ENCODE results near the gene PPA2.

GRCh38 chr4:105462576-105462975 is 11.3 kb downstream of the PPA2 start:
- TF ChIP-seq FOXK2 (IDR thresholded peaks at IDR 0.05) (no peak), SP1 (IDR thresholded peaks at IDR 0.05) (no peak), HDGF (IDR thresholded peaks at IDR 0.05; ENCODE audit: borderline replicate concordance) (no peak), FOXA1 (IDR thresholded peaks at IDR 0.05) (no peak)
